NCI-H1930 (cell line): ENCODE data around the gene PCDHAC2.

Source experiments
- DNase-seq, 2 experiments: peaks; one replicate each; lab custom pipeline; 2025; lab: John Stamatoyannopoulos, UW

PCDHAC2 gene

GRCh38 chr5:140966293-140967225, at the start of gene PCDHAC2:
PCDHAC2 (plus strand) TSS chr5:140966476; CDS start chr5:140966767, 291 bp downstream.
- no peak for DNase-seq

- DNase-seq, result no peak
These were observed 42.7 kb upstream of the PCDHAC2 start for GRCh38 chr5:140923601-140924000.

GRCh38 chr5:140925806-140926442, 40.4 kb upstream of the PCDHAC2 start, which contains the start of gene PCDHAC1:
PCDHAC1 (plus strand) TSS chr5:140926299; CDS start chr5:140926893, 594 bp downstream.
- DNase-seq, result peak in 1 of 2 experiments; percentile 51

- peak; percentile 60 to 79 for DNase-seq
These were observed 39.6 kb upstream of the PCDHAC2 start for GRCh38 chr5:140926443-140927227.

GRCh38 chr5:140927228-140927573, 39.1 kb upstream of the PCDHAC2 start:
- no peak for DNase-seq

- DNase-seq, result peak; percentile 15 to 32
These were observed 31.2 kb upstream of the PCDHAC2 start for GRCh38 chr5:140934964-140935606.

- no peak for DNase-seq
These were observed 19.7 kb upstream of the PCDHAC2 start for GRCh38 chr5:140946578-140946977.

GRCh38 chr5:140951636-140952035, 14.6 kb upstream of the PCDHAC2 start:
- no peak for DNase-seq

GRCh38 chr5:140953234-140953633, 13.0 kb upstream of the PCDHAC2 start:
- no peak for DNase-seq

GRCh38 chr5:140962190-140962589, 4.1 kb upstream of the PCDHAC2 start:
- no peak for DNase-seq

GRCh38 chr5:140964356-140964755, 1.9 kb upstream of the PCDHAC2 start:
- no peak for DNase-seq

- DNase-seq, result no peak
These were observed 377 bp upstream of the PCDHAC2 start for GRCh38 chr5:140965905-140966292.

GRCh38 chr5:140967226-140967893, 1.1 kb downstream of the PCDHAC2 start:
- DNase-seq, result no peak

GRCh38 chr5:140969880-140970279, 3.6 kb downstream of the PCDHAC2 start:
- no peak for DNase-seq

- no peak for DNase-seq
These were observed 7.3 kb downstream of the PCDHAC2 start for GRCh38 chr5:140973550-140973949.

- no peak for DNase-seq
These were observed 10.7 kb downstream of the PCDHAC2 start for GRCh38 chr5:140977003-140977402.

- DNase-seq, result no peak
These were observed 12.0 kb downstream of the PCDHAC2 start for GRCh38 chr5:140978260-140978659.

GRCh38 chr5:140978983-140979382, 12.7 kb downstream of the PCDHAC2 start:
- DNase-seq, result no peak

- no peak for DNase-seq
These were observed 15.9 kb downstream of the PCDHAC2 start for GRCh38 chr5:140982083-140982716.

GRCh38 chr5:140986117-140986521, 19.8 kb downstream of the PCDHAC2 start:
- no peak for DNase-seq

- DNase-seq, result no peak
These were observed 21.8 kb downstream of the PCDHAC2 start for GRCh38 chr5:140988100-140988499.
